GM18858 (cell line): Measurements from ENCODE around the gene ERO1B.

ENCODE experiments used
- ATAC-seq: cut with Tn5 transposase; IDR thresholded peaks from one replicate; pipeline ENCODE4 v1.9.1; 2021; ENCODE audit not compliant: unreplicated experiment

ERO1B gene

GRCh38 chr1:236253918-236254637 lies 27.7 kb downstream of the ERO1B start:
- no peak for ATAC-seq

DNA sequence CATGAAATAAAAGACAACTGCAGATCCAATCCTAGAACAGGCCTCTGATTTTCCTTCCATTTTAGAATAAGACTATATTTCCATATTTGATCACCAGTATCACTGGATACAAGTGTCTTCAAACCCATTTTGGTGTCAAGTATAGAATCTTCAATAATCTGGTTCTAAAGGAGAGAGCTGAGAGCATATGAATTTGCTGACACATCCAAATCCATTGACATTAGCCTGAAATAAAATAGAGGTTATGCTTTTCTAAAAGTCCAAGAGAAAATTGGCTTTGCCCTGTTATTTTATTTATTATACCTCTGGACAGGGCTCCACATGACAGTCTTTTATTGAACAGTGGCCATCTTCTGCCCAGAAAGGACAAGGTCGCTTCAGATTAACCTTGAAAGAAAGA lies 28.6 kb downstream of the ERO1B start:
- no peak for ATAC-seq

- ATAC-seq, result no peak
These were observed 30.2 kb downstream of the ERO1B start for GRCh38 chr1:236251587-236251986.

DNA sequence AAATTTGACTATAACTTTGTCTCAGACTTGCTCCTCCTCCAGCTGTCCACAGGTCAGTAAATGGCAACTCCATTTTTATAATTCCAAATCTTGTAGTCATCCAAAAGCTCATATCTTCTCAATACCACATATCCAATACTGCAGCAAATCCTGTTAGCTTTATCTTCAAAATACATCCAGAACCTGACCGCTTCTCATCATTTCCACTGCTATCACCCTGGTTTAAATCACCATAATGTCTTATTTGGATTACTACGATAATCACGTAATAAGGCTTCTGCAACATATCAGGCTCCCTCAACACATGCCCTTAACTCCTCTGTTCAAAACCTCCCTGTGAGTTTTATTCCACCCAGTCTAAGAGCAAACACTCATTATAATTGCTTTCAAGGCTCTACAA lies 34.5 kb downstream of the ERO1B start:
- no peak for ATAC-seq

GRCh38 chr1:236242568-236242967 lies 39.2 kb downstream of the ERO1B start:
- no peak for ATAC-seq

DNA sequence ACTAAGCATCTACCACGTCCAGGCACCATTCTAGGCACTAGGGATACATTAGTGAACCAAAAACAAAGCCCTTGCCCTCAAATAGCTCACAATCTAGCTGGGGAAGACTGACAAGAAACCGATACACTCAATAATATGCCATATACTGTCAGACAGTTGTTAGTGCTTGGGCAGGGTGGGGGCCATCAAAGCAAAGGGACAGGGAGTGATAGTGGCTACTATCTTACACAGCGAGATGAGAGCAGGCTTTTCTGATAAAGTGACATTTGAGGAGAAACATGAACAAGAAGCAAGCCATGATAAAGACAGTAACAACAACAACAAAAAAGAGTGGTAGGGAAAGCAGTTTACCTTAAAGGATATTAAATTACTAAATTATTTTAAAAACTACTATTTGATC lies 41.1 kb downstream of the ERO1B start:
- no peak for ATAC-seq

DNA sequence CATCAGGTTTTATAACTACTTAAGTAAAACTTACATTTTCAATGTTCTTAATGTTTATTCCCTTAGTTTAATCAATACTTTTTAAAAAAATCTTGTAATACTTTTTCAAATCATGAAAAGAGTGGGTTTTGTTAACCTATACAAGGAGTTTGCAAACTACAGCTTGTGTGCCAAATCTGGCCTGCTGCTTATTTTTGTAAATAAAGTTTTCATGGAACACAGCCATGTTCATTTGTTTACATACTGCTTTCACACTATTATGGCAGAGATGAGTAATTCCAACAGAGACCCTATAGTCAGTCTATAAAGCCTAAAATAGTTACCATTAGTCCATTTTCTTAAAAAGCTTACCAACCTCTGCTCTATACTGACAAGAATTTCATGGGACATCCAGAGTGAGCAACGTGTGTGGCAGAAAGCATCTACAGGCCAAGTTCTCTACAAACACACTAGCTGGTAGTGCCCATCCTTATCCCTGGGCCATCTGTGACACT lies 42.6 kb downstream of the ERO1B start:
- no peak for ATAC-seq

DNA sequence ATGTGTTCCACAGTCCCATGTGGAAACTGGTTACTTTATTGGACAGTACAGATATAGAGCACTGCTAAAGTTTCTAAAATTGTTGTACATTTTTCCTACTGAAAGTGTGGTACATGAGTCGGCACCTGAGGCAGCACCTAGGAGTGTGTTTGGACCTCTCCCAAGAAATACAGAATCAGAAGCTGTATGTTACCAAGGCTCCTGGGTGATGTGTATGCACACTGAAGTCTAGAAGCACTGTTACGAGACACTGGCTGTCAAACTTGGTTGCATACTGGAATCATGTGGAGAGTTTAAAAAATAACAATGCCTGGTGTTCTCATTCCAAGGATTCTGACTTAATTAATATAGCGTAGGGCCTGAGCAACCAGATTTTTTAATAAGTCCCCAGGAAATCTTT lies 46.6 kb downstream of the ERO1B start:
- ATAC-seq, result no peak

GRCh38 chr1:236228411-236228810 lies 53.3 kb downstream of the ERO1B start:
- no peak for ATAC-seq

- ATAC-seq, result no peak
These were observed 59.1 kb downstream of the ERO1B start for GRCh38 chr1:236222632-236223031.

GRCh38 chr1:236220473-236220872 lies 61.3 kb downstream of the ERO1B start:
- ATAC-seq, result no peak

DNA sequence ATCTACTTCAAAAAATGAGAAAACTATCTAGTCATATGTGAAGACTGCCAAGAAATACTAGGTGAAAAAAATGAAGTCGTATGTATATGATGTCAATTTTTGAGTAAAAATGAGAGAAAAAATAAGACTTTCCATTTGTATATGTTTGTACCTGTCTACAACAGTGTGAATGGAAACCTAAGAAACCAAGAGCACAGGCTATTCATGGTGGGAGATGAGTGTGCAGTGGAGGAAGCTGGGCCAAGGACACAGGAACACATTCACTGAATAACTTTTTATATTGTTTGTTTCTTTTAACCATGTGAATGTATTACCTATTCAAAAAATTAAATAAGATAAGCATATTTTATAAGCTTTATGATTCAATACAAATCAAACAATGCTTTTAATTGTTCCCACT lies 67.0 kb downstream of the ERO1B start:
- no peak for ATAC-seq

- ATAC-seq, result no peak
These were observed 68.2 kb downstream of the ERO1B start for GRCh38 chr1:236213534-236213933.

DNA sequence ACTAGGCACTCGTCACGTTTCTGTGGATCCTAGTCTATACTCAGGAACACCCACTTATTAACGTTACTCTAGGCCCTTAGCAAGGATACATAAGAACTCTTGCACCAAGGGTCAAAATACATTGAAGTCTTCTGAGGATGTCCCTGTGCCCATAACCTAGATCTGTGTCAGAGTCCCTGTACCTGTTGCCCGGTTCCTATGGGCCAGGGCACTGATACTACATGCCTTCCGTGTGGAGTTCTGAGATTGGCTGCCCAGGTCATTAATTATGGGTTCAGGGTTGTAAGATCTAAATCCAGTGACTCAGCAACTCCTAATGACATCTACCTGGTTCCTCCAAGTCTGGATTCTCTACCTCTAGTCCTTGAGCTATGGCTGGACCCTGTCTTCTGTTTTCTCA lies 69.9 kb downstream of the ERO1B start:
- no peak for ATAC-seq

- ATAC-seq, result no peak
These were observed 72.0 kb downstream of the ERO1B start for GRCh38 chr1:236209713-236210112.

DNA sequence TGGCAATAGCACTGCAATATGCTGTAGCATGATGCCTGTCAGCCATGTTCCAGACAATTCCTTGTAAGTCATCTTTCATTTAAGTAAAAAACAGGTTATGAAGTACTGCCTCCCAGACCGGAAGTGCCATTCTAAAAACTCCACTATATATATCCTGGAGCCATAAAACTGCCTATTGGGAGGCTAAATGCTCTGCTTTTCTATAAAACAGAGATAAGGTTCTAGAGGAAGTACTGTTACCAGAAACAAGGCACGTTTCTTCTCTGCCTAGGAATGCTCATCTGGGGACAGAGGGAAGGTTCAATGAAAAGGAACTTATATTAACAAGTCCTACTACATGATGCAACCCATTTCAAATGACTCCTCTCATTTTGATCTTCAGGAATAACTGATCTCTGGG lies 72.6 kb downstream of the ERO1B start:
- ATAC-seq, result no peak

- ATAC-seq, result no peak
These were observed 74.2 kb downstream of the ERO1B start for GRCh38 chr1:236207569-236207968.

GRCh38 chr1:236207121-236207520 lies 74.6 kb downstream of the ERO1B start:
- ATAC-seq, result no peak

GRCh38 chr1:236206548-236206947 lies 75.2 kb downstream of the ERO1B start:
- no peak for ATAC-seq

GRCh38 chr1:236204656-236205055 lies 77.1 kb downstream of the ERO1B start:
- ATAC-seq, result no peak

DNA sequence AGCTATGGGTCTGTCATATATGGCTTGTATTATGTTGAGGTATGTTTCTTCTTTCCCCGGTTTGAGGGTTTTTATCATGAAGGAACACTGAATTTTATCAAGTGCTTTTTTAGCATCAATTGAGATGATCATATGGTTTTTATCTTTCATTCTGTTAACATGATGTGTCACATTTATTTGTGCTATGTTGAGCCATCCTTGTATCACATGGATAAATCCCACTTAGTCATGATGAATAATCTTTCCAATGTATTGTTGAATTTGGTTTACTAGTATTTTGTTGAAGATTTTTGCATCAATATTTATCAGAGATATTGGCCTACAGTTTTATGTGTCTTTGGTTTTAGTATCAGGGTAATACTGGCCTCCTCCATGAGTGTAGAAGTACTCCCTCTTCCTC lies 77.7 kb downstream of the ERO1B start:
- ATAC-seq, result no peak

DNA sequence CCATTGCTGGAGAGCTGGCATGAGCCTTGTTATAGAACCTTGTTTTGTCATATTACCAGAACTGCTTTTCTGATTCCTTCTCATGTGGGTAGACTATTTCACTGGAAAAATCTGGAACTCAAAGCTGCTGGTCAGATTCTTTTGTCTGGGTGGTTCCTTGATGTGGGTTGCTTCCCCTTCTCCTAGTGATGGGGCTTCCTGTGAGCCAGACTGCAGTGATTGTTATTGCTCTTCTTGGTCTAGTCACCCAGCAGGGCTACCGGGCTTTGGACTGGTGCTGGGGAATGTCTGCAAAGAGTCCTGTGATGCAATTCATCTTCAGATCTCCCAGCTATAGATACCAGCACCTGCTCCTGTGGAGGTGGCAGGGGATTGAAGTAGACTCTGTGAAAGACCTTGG lies 80.0 kb downstream of the ERO1B start:
- no peak for ATAC-seq

DNA sequence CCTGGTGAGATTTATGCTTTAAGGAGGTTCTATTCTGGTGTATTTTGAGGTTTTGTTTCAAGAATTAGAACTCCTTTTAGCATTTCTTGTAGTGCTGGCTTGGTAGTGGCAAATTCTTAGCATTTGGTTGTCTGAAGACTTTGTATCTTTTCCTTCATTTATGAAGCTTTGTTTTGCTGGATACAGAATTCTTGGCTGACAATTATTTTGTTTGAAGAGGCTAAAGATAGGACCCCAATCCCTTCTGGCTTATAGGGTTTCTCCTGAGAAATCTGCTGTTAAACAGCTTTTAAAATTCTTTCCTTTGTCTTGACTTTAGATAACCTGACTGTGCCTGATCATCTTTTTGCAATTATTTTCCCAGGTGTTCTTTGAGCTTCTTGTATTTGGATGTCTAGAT lies 80.8 kb downstream of the ERO1B start:
- no peak for ATAC-seq
